CD4-positive, alpha-beta T cell treated with Interleukin-4 for 4 hours (primary cell): ENCODE results near the gene ILDR1.

ENCODE experiments used
- DNase-seq: peaks from one replicate; pipeline ENCODE4 v3.0.0-alpha.2; 2020

Gene ILDR1

DNA sequence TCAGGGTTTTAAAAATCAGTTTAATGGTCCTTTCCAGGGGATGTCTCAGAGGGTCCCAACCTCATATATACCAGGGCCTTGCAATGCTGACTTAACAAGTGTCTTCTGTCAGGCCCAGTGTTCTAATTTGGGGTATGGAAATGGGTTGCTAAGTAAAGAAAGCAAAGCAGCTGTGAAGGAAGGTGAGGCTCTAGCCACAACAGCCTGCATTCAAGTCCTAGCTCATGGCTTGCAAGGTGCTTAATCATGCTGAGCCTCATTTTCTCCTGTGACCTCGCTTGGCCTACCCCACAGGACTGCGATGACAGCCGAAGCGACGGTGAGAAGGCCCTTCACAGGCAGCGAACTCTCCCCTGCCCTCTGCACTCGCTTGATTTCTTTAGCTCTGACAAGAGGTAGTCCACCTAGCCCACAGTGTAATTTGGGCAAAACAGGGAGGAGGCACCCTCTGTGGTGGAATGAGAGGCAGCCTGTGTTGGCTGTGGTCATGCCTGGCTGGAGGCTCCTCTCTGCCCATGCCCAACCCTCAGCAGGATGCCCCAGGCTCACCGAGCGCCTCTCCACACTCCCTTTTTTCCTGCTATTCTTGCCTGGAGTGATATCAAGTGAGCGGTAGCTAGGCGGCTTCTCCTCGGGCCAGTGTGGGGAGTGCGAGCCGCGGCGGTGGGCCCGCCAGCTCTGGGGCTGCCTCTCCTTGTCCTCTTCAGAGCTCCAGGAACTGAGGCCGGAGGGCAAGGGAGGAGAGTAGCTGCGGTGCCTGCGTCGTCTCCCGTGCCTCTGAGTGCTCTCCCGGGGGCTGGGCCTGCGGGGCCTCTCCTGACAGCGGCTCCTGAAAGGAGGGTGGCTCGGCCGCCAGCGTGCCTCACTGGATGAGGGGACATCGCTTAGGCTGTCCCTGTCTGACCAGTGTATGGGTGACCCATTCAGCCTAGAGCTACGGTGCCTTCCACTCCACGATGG is 29.2 kb downstream of the ILDR1 start:
- DNase-seq, result no peak

DNA sequence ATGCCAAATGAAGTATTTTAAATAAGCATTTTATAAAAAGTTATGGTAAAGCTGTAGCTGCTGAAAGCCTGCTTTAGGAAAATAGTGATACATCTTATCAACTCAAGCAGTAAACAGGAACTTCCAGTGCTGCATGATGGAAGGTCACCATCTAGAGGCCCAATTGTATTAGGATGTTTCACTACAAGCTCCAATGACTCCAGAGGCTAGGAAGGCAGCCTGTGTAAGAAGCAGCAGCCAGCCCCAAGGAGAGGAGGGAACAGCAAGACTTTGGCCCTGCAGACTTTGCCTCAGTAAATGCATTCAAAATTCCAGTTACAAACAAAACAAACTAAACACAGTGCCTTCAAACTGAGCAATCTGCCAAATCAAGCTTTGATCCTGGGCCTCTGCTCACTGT is 32.1 kb downstream of the ILDR1 start:
- DNase-seq, result no peak

DNA sequence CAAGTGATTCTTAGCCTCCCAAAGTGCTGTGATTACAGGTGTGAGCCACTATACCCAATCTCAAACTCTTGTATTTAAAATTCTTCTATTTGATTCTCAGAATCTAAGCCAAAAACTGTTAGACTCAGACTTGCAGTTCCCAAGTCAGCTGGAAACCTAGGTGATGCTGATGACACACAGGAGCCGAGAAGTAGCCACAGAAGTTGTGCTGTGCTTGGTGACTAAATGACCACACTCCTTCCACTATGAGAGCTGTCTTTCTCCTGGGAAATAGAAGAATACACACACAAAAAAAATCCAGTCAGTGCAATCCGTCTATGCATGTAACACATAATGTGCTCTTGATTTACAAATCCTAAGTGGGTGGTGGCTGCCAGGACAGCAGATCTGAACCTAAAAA is 33.9 kb downstream of the ILDR1 start:
- DNase-seq, result no peak

DNA sequence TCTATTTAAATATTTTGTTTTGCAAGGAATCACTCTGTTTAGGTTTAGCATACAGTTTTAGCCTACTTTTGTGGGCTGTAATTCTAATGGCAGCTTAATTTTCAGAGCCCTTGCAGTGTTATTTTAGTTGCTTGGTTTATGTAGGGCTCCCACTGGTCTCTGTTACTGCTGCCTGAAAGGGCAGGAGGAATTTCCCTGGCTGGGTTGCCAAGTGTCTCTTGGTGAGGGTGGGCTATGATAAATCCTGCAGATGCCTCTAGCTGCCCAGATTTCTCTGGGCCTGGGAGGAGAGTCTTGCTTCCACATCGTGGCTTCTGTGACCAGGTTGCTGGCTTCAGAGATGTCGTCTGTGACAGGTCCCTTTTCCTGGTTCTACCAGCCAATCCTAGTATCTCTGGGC is 36.2 kb downstream of the ILDR1 start:
- no peak for DNase-seq

DNA sequence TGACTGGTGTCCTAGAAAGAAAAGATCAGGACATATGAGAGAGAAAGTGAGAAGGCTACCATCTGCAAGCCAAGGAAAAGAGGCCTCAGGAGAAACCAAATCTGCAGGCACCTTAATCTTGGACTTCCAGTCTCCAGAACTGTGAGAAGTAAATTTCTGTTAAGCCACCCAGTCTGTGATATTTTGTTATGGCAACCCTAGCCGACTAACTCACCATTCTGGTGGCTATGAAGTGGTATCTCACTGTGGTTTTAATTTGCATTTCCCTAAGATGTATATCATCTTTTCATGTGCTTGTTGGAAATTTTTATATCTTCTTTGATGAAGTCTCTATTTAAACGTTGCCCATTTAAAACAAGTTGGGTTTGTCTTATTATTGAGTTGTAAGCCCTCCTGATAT is 40.6 kb downstream of the ILDR1 start:
- no peak for DNase-seq

DNA sequence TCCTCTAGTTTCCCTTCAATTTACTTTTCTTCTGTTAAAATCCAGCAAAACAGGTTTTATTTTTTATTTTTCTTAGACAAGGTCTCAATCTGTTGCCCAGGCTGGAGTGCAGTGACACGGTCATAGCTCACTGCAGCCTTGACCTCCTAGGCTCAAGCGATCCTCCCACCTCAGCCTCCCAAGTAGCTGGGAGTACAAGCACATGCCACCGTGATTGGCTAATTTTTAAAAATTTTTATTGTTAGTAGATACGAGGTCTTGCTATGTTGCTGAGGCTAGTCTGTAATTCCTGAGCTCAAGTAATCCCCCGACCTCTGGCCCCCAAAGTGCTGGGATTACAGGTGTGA is 41.6 kb downstream of the ILDR1 start:
- no peak for DNase-seq

DNA sequence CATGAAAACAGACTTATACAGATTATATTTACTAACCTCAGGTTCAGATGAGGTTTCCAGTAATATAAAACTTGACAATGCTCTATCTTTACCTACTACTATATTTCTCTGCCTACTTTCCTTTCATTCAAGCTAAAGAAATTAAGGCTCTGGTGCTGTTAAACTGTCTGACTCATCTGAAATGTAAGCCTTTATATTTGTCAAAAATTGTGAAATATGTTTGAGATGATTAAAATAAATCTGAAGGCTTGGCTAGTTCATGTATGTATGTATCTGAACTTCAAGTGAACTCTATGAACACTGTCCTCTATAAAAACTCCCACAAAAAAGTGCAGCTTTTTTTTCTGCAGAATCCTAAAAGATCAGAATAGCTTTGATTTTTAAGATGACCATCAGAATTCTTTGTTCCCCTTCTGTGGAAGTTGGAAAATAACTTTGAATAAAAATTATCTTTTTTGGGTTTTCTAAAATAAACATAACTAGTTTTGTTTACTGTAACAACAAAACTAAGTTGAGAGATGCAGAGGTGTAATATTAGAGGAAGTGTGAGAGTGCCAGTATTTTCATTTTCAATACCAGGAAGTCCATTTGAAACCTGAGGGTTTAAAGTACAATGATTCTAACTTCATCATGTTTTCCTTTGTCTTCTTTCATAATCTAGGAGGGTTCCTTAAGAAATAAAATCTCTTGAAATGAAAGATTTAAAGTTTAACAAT is 42.2 kb downstream of the ILDR1 start:
- no peak for DNase-seq

DNA sequence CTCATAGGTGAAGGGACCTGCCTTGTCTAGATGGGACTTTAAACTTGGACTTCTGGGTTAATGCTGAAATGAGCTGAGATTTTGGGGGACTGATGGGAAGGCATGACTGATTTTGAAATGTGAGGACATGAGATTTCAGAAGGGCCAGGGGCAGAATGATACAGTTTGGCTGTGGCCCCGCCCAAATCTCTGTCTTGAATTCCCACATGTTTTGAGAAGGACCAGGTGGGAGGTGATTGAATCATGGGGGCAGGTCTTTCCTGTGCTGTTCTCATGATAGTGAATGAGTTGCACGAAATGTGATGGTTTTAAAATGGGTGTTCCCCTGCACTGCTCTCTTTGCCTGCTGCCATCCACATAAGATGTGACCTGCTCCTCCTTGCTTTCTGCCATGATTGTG is 42.8 kb downstream of the ILDR1 start:
- no peak for DNase-seq

DNA sequence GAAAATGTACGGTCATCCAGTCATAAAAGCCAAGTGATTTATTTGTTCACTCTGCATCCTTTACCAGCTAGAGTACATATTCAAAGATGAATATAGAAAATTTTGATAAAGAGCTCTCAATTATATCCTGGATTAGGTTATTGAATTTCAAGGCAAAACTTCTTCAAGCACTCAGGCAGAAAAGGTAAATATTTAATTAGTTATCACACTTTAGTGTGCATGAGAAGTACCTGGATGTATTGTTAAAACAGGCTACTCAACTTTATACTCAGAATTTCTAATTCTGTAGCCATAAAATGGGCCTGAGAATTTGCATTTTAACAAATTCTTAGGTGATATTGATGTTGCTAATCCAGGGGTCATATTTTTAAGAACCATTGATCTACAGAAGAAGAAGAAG is 45.3 kb downstream of the ILDR1 start:
- no peak for DNase-seq

DNA sequence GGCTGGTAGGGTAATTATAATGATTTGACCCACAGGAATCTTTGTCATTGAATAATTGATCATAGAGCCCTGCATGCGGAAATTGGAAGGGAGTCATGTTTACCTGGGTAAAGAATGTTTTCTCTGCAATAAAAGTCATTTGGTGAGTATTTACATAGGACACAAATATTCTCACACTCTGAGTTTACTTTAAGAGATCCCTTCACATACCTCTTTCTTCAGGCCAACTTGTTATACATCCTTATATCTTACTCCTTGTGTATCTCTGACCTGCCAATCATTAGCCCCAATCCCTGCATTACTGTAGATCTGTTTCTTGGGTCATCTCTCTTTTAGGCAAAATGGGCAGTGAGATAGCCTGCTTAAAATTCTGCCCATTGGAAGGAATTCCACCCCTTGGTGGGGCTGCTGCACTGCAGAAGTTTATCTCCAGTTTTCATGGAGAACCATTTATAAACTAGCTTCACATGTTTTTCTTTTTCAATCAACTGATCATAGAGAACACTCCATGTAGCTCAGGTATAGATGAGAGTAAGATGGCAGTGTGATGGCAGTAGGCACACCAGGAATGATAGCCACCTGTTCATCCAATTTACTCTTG is 46.2 kb downstream of the ILDR1 start:
- DNase-seq, result no peak

DNA sequence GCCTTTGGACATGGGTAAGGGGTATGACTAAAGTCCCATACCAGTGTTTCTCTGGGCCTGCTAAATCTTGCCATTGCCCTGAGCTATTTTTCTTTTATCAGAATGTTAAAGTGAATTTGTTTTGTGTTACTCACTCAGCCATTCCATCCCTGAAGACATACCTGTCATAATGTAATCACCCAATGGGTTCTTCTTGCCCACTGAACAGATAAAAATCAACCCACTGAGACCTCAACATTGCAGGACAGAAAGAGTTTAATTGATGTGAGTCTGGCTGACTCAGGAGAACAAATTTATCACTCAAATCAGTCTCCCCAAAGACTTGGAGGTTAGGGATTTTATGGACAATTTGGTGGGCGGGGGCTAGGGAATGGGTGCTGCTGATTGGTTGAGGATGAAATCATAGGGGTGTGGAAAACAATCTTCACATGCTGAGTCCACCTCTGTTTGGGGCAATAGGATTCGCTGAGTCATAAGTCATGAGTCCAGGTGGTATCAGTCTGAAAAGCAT is 47.4 kb downstream of the ILDR1 start:
- DNase-seq, result no peak

DNA sequence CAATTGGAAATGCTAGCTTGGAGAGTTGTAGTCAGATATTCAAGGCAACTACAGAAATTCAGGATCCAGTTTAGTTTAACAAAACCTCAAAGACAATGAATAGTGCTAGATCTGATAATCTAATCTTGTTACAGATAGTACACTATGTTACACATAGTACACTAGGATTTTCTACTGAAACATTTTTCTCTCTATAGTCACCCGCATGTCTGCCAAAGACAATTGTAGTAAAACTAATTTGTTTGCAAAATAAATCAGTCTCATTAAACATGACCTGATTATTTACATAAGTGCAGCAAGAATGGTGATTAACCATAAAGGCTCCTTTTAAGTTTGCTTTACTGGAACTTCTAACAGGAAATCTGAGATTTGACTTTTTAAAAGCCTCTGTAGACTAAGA is 52.0 kb downstream of the ILDR1 start:
- DNase-seq, result no peak

DNA sequence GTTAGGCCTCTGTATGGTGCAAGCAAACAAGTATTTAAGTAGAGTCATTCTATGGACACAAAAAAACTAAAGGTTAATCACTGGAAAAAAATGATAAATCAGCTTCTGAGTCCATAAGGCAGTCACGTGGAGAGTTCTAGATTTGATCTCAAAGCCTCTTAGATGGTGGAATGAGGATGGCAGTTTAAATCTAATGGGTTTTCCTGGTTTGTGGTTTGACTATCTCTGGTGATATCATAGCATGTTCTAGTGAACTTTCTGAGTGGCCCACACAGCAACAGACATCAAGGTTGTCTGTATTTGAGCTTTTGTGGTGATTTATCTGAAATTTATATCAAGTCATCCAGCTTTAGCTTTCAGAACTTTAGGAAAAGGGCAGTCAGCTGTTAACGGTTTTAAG is 52.4 kb downstream of the ILDR1 start:
- no peak for DNase-seq

DNA sequence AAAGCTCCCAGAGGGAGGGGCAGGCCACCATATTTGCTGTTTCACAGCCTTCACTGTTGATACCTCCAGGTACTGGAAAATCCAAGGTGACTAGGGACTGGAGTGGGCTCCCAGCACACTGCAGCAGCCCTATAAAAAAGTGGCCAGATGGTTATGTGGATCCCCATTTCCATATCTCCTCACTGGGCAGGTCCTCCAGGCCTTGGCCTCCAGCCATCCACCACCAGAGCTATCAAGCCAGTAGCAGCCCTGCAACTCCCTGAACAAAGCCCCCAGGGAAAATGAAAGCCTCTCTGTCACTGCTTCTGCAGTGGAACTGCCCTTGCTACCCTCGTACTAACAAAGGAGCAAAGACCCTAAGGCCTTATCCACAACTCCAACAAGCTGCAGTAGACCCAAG is 58.4 kb downstream of the ILDR1 start:
- DNase-seq, result no peak

DNA sequence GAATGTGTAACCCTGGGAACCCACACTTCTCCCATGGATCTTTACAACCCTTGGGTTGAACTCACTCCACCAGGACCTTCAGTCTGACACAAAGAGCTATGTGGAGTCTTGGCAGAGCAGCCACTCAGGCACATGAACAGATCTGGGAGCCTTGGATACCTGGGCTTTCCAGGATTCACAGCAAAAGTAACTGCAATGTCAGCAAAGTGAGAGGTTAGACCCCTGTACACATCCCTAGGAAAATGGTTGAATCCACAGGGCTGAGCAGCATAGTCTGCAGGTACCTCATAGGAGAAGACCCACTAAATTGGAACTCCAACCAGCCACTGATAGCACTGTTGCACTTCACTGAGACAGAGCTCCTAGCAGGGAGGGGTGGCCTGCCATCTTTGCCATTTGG is 59.6 kb downstream of the ILDR1 start:
- DNase-seq, result no peak

DNA sequence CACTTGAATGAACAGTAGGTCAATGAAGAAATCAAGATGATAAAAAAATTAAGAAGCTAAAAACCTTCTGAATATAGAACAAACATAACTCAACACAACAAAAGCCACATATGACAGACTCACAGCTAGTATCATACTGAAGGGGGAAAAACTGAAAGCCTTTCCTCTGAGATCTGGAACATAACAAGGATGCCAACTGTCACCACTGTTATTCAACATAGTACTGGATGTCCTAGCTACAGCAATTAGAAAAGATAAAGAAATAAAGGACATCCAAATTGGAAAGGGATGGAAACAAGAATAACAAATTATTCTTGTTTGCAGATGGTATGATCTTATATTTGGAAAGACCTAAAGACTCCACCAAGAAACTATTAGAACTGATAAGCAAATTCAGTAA is 60.8 kb downstream of the ILDR1 start:
- no peak for DNase-seq

DNA sequence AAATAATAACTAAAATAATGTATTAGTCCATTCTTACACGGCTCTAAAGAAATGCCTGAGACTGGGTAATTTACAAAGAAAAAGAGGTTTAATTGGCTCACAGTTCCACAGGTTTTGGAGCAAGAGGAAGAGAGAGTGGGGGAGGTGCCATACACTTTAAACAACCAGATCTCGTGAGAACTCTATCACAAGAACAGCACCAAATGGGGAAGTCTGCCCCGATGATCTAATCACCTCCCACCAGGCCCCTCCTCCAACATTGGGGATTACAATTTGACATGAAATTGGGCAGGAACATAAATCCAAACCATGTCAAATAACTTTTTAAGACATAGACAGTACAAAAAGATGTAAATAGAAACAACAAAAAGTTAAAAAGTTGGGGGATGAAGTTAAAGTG is 63.2 kb downstream of the ILDR1 start:
- no peak for DNase-seq

DNA sequence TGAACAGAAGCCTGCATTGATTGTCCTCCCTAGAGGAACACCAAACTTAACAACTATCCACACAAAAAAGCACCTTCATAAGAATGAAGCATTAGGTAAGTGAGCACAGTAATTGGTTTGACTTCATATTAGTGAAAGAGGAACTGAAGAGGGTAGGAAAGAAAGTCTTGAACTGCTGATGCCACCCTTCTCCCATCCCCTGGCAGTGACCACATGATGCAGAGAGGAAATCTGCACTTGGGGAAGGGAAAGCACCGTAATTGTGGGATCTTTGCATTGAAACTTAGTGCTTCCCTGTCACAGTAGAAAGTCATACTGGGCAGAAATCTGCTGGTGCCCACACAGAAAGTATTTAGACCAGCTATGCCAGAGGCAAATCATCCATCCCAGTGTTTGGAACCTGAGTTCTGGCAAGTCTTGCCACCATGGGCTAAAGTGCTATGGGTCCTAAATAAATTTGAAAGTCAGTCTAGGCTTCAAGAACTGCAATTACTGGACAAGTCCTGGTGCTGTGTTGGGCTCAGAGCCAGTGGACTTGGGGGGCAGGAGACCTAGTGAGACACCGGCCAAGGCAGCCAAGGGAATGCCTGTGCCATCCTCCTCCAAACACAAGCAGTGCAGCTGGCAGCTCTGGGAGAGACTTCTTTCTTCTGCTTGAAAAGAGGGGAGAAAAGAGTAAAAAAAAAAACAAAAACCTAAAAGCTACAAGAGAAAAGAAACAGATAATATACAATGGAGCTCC is 64.2 kb downstream of the ILDR1 start:
- DNase-seq, result no peak

DNA sequence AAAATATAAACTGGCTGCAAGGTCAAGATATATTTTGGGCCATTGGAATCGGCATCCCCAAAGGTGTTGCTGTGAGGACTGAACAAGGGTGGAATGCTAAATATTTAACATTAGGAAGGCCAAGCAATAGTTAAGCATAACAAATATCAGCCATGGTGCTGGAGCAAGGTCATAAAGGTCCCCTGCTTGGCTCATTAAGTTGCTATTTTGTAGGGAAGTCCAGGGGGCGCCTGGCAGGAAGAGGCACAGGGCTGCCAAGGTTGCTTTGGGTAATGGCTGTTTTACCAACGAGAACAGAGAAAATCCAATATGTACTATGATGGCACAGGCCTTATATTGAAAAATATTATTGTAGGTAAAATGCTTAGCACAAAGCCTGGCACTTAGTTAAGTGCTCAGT is 65.7 kb downstream of the ILDR1 start:
- DNase-seq, result no peak

DNA sequence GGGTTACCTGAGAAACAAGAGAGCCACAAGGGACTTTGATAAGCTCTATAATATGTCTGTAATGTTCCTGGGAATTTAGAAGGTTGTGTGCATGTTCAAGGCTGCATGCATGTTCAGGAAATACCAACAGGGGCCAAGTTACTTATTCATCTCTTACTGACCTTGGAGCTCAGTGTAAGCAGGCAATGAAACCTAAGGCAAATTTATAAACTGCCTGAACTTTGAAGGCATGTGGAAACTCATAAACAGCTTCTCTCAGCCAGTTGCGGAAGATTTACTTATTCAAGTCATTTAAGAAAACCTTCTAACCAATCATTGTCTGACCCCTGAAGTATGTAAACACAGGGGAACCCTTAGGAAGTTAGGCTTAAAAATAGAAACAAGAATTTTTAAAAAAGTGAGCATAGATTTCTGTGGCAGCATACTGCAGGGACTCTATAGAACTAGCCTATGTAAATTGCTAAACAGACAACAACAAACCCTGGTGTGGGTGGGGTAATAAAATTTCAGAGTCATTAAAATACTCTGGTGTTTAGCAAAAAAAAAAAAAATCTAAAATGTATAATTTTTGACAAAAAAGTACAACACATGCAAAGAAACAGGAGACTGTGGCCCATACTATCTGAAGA is 70.6 kb downstream of the ILDR1 start:
- DNase-seq, result no peak

DNA sequence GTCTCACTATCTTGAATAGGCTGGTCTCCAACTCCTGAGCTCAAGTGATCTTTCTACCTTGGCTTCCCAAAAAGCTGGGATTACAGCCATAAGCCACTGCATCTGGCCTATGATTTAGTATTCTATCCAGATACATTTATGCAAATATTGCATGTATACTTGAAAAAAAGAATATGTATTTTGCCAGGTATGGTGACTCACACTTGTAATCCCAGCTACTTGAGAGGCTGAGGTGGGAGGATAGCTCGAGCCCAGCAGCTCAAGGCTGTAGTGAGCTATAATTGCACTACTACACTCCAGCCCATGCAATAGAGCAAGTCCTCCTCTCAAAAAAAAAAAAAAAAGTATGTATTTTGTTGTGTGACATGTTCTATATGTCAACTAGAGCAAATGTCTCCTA is 73.4 kb downstream of the ILDR1 start:
- no peak for DNase-seq

DNA sequence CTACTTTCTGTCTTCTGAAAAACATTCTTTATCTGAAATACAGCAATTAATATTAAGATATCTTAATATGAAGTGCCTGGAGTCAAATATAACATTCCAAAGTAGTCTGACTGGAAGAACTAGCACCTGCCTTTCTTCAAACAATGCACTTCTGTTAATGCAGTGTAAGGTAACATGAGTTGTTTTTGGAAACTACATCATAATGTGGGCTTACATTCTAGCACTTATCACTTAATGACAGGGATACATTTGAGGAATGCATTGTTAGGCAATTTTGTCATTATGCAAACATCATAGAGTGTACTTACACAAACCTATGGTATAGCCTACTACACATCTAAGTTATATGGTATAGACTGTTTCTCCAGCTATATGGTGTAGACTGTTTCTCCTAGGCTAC is 78.6 kb downstream of the ILDR1 start:
- DNase-seq, result no peak
